T47D (cell line): ENCODE measurements around the gene SARS1.

Experiments
- DNase-seq, 2 experiments: peaks; one replicate each; pipeline versions ENCODE4 v3.0.0 to v3.0.0-alpha.2; 2011 to 2012; ENCODE audit warnings: low read depth in 1 of 2, low spot score in 1 of 2
- JUND ChIP-seq: IDR thresholded peaks from 2 replicates; pipeline ENCODE4 v1.6.1; 2012; ENCODE audit warnings: low read depth
- in situ Hi-C: cut with HindIII; loops from 2 replicates; pipeline ENCODE4 v1.10.0; 2016; ENCODE audit warnings: low sequenced_read_pairs, low pct_unique_long_range_greater_than_20kb

Gene SARS1

GRCh38 chr1:109242387-109242786 lies 28.7 kb downstream of the SARS1 start:
- in situ Hi-C loops = no loop called here
- no peak for TF ChIP-seq JUND
- DNase-seq = no peak

DNA sequence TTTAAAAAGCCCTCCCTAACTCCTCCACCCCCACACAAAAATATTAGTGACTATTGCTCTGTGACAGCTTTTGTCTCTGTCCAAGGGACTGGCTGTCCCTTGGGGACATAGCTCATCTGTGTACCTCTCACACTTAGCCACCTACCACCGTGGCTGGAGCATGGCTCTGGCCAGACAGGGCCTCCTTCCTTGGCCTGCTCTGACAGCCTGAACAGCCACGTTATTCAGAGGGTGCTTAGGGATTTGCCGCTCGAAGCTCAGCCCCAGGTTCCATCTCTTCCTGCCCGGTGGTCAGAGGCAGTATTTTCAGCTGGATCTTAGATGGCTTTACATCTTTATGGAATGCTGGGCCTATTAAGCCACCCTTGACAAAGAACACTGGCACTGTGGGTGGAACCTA lies 29.5 kb downstream of the SARS1 start:
- DNase-seq = no peak
- TF ChIP-seq JUND = no peak
- in situ Hi-C loops = no loop called here

GRCh38 chr1:109243860-109244552 lies 30.3 kb downstream of the SARS1 start:
- in situ Hi-C loops = no loop called here
- TF ChIP-seq JUND = no peak
- DNase-seq = no peak

DNA sequence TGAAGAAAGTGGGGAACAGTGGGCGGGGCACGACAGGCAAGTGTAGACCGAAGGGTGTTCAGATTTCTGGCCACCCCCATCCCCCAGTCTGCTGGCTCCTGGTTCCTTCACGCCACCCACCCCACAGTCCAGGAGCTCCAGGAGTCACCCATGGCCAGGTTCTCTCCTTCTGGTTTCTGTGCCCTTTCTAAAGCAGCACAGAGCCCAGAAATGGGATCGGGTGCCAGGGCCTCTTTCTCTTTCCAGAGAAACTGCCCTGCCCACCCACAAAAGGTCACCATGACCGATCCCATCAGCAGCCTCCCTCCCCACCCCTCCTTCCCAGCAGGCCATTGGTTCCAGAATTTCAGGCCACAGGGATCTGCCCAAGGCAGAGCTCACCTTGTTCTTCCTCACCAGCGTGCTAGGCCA lies 32.4 kb downstream of the SARS1 start:
- in situ Hi-C loops = no loop called here
- no peak for TF ChIP-seq JUND
- peak in 1 of 2 experiments; percentile 71 for DNase-seq

- TF ChIP-seq JUND = no peak
- in situ Hi-C loops = no loop called here
- no peak for DNase-seq
Measured at GRCh38 chr1:109247401-109248365, 34.0 kb downstream of the SARS1 start.

DNA sequence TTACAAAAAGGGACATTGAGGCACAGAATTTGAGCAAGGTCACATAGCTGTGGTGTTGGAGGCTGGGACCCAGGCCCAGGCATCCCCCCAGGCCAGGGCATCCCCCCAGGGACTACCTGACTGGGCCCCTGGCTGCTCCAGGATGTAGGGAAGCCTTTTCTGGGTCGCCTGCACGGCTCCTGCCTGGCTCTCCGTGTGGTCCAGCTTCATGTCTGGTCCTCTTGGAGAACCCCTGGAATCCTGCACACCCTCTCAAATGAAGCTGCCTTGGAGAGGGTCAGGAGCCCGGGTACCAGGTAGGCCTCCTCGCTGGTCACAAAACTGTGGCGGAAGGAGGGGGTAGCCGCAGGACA lies 34.7 kb downstream of the SARS1 start:
- in situ Hi-C loops = no loop called here
- DNase-seq = no peak
- TF ChIP-seq JUND = no peak

DNA sequence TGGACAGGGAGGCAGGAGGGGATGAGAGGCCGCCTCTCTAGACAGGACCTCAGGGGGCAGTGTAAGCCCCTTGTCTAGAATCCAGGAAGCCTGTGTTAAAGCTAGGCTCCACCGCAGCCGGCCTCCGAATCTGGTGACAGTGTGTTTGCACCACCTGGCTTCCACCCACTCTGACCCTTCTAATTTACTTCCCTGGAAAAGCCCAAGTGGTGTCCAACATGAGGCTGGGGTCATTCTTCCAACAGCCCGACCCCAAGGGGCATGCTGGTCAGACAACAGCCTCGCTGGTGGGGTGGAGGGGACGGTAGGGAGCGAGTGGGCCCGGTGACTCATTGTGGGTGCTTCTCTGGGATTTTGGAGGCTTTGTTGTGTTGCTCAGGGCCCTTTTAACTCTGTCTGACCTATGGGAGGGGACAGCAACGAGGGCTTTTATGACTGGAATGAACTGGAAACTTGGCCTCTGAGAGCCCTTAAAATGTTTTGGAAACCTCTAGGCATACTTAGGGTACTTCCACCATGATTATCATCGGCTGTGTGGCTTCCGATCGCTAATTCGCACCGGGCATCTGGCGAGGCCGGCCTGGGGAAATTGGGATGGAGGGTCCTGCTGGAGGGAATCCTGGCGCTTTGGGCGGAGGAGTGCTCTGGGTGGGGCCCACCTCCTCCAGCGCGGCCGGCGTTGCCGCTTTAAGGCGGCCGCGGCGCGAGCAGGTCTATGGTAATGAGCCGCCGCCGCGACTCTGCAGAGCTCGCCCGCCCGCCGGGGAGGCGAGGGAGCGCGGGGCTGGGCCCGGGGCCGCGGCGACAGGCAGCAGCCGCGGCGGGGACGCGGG lies 35.3 kb downstream of the SARS1 start, which contains the start of gene CELSR2:
TSS of gene CELSR2 (plus strand) at position 743 of the 833 bp plus-strand sequence. CDS start 541 bp downstream, outside the sequence.
- in situ Hi-C loops = no loop called here
- peak; percentile 78 to 87 for DNase-seq
- no peak for TF ChIP-seq JUND

GRCh38 chr1:109249654-109250401 lies 36.1 kb downstream of the SARS1 start:
- in situ Hi-C loops = no loop called here
- DNase-seq = peak in 1 of 2 experiments; percentile 43
- TF ChIP-seq JUND = no peak

DNA sequence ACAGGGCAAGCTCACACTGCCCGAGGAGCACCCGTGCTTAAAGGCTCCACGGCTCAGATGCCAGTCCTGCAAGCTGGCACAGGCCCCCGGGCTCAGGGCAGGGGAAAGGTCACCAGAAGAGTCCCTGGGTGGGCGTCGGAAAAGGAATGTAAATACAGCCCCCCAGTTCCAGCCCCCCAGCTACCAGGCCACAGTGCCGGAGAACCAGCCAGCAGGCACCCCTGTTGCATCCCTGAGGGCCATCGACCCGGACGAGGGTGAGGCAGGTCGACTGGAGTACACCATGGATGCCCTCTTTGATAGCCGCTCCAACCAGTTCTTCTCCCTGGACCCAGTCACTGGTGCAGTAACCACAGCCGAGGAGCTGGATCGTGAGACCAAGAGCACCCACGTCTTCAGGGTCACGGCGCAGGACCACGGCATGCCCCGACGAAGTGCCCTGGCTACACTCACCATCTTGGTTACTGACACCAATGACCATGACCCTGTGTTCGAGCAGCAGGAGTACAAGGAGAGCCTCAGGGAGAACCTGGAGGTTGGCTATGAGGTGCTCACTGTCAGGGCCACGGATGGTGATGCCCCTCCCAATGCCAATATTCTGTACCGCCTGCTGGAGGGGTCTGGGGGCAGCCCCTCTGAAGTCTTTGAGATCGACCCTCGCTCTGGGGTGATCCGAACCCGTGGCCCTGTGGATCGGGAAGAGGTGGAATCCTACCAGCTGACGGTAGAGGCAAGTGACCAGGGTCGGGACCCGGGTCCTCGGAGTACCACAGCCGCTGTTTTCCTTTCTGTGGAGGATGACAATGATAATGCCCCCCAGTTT lies 36.9 kb downstream of the SARS1 start:
- no peak for TF ChIP-seq JUND
- in situ Hi-C loops = no loop called here
- no peak for DNase-seq

- TF ChIP-seq JUND = no peak
- in situ Hi-C loops = no loop called here
- no peak for DNase-seq
Measured at GRCh38 chr1:109251277-109252166, 37.8 kb downstream of the SARS1 start.
